Activated T-helper 17 cell treated with anti-CD3 and anti-CD28 coated beads, Interleukin-2, amount 50 U/mL, for 72 hours (primary cell): ENCODE data around the gene RBL2. TPM values are rescaled to one million over a fixed set of nuclear protein-coding genes. Genes with fewer than 3 reads are reported as not detected.
A peak's percentile ranks its signal among the peaks of the same experiment; 100 is the strongest.
"Not testable (repeated sequence)": the region's sequence is repeated elsewhere in the genome, so short reads cannot be mapped to it uniquely, and the experiment has no call there.

Experiments
- ATAC-seq: fragments of 150-1000 bp; cut with Tn5 transposase; replicated peaks from 2 replicates; pipeline ENCODE4 v1.10.0; 2021; ENCODE audit warnings: mild to moderate bottlenecking, moderate library complexity
- H3K27ac Mint-ChIP-seq: one replicate; pipeline ENCODE4 v1.8.0; 2022; ENCODE audit warnings: mixed read lengths
- H3K27me3 Mint-ChIP-seq: one replicate; pipeline ENCODE4 v1.8.0; 2022; ENCODE audit warnings: mixed read lengths
- H3K36me3 Mint-ChIP-seq: one replicate; pipeline ENCODE4 v1.8.0; 2022; ENCODE audit warnings: low read depth, mild to moderate bottlenecking, mixed read lengths
- H3K4me1 Mint-ChIP-seq: one replicate; pipeline ENCODE4 v1.8.0; 2022; ENCODE audit warnings: mixed read lengths
- H3K4me3 Mint-ChIP-seq: one replicate; pipeline ENCODE4 v1.8.0; 2022; ENCODE audit warnings: mild to moderate bottlenecking, mixed read lengths
- H3K9me3 Mint-ChIP-seq: one replicate; pipeline ENCODE4 v1.8.0; 2022; ENCODE audit warnings: mixed read lengths
- total RNA-seq, 2 donors: library from RNA; stranded (reverse); gene quantifications; one replicate each; pipeline ENCODE4 v1.2.3, GENCODE V29; 2022

The RBL2 gene
- total RNA-seq, 2 donors from 2014 or later, result 55.9 to 80.1 TPM

GRCh38 chr16:53506254-53506653, 72.0 kb downstream of the RBL2 start:
- Mint-ChIP-seq H3K4me1 (peaks cover 24% of the 10 kb centered on the region), H3K27me3 (no peaks in the 10 kb centered on the region), H3K36me3 (peaks cover 7% of the 10 kb centered on the region), H3K9me3 (no peaks in the 10 kb centered on the region), H3K27ac (no peak overlapping the region), H3K4me3 (peak overlapping the region; percentile 11)
- ATAC-seq, result no peak

GRCh38 chr16:53507464-53508179, 73.4 kb downstream of the RBL2 start:
- no peak overlapping the region for H3K27ac Mint-ChIP-seq
- no peak for ATAC-seq
- H3K36me3 Mint-ChIP-seq, result peaks cover 7% of the 10 kb centered on the region
- H3K4me1 Mint-ChIP-seq, result peaks cover 14% of the 10 kb centered on the region
- no peaks in the 10 kb centered on the region for H3K27me3 Mint-ChIP-seq
- no peaks in the 10 kb centered on the region for H3K9me3 Mint-ChIP-seq
- H3K4me3 Mint-ChIP-seq, result no peak overlapping the region

GRCh38 chr16:53509906-53510703, 75.8 kb downstream of the RBL2 start:
- no peaks in the 10 kb centered on the region for H3K36me3 Mint-ChIP-seq
- H3K27me3 Mint-ChIP-seq, result no peaks in the 10 kb centered on the region
- peak; percentile 56 for ATAC-seq
- peak overlapping the region; percentile 46 for H3K4me3 Mint-ChIP-seq
- H3K4me1 Mint-ChIP-seq, result peaks cover 6% of the 10 kb centered on the region
- no peaks in the 10 kb centered on the region for H3K9me3 Mint-ChIP-seq
- H3K27ac Mint-ChIP-seq, result no peak overlapping the region

- Mint-ChIP-seq H3K27ac (no peak overlapping the region), H3K4me1 (peaks cover 6% of the 10 kb centered on the region), H3K27me3 (no peaks in the 10 kb centered on the region), H3K36me3 (no peaks in the 10 kb centered on the region), H3K9me3 (no peaks in the 10 kb centered on the region), H3K4me3 (peak overlapping the region; percentile 46)
- ATAC-seq, result no peak
Measured at GRCh38 chr16:53510704-53511070, 76.4 kb downstream of the RBL2 start.

- H3K36me3 Mint-ChIP-seq, result no peaks in the 10 kb centered on the region
- H3K27me3 Mint-ChIP-seq, result no peaks in the 10 kb centered on the region
- H3K4me1 Mint-ChIP-seq, result peaks cover 9% of the 10 kb centered on the region
- H3K27ac Mint-ChIP-seq, result no peak overlapping the region
- no peak for ATAC-seq
- no peak overlapping the region for H3K4me3 Mint-ChIP-seq
- H3K9me3 Mint-ChIP-seq, result no peaks in the 10 kb centered on the region
Measured at GRCh38 chr16:53511084-53511402, 76.8 kb downstream of the RBL2 start.

- no peak overlapping the region for H3K4me3 Mint-ChIP-seq
- no peaks in the 10 kb centered on the region for H3K36me3 Mint-ChIP-seq
- no peaks in the 10 kb centered on the region for H3K9me3 Mint-ChIP-seq
- no peaks in the 10 kb centered on the region for H3K27me3 Mint-ChIP-seq
- ATAC-seq, result no peak
- peaks cover 8% of the 10 kb centered on the region for H3K4me1 Mint-ChIP-seq
- no peak overlapping the region for H3K27ac Mint-ChIP-seq
Measured at GRCh38 chr16:53511403-53512280, 77.4 kb downstream of the RBL2 start.

- not testable (repeated sequence) for H3K27ac Mint-ChIP-seq, ATAC-seq, H3K36me3 Mint-ChIP-seq, H3K27me3 Mint-ChIP-seq, H3K4me3 Mint-ChIP-seq, H3K9me3 Mint-ChIP-seq
- H3K4me1 Mint-ChIP-seq, result peaks cover 10% of the 10 kb centered on the region
Measured at GRCh38 chr16:53512795-53513194, 78.5 kb downstream of the RBL2 start.

GRCh38 chr16:53515259-53515658, 81.0 kb downstream of the RBL2 start:
- no peak for ATAC-seq
- Mint-ChIP-seq H3K36me3 (no peaks in the 10 kb centered on the region), H3K27ac (no peak overlapping the region)

GRCh38 chr16:53515811-53516210, 81.5 kb downstream of the RBL2 start:
- H3K4me1 Mint-ChIP-seq, result peaks cover 32% of the 10 kb centered on the region
- H3K27me3 Mint-ChIP-seq, result no peaks in the 10 kb centered on the region
- no peaks in the 10 kb centered on the region for H3K36me3 Mint-ChIP-seq
- H3K27ac Mint-ChIP-seq, result peak overlapping the region; percentile 38
- no peak overlapping the region for H3K4me3 Mint-ChIP-seq
- ATAC-seq, result no peak
- no peaks in the 10 kb centered on the region for H3K9me3 Mint-ChIP-seq

More at GRCh38 chr16:53515259-53515658, 81.0 kb downstream of the RBL2 start:
- Mint-ChIP-seq H3K4me1 (peaks cover 30% of the 10 kb centered on the region), H3K9me3 (no peaks in the 10 kb centered on the region), H3K4me3 (no peak overlapping the region), H3K27me3 (no peaks in the 10 kb centered on the region)

- H3K27me3 Mint-ChIP-seq, result no peaks in the 10 kb centered on the region
- H3K36me3 Mint-ChIP-seq, result no peaks in the 10 kb centered on the region
- peak overlapping the region; percentile 86 for H3K27ac Mint-ChIP-seq
- H3K9me3 Mint-ChIP-seq, result no peaks in the 10 kb centered on the region
- no peak for ATAC-seq
- H3K4me1 Mint-ChIP-seq, result peaks cover 36% of the 10 kb centered on the region
- H3K4me3 Mint-ChIP-seq, result peak overlapping the region; percentile 80
Measured at GRCh38 chr16:53517851-53518250, 83.6 kb downstream of the RBL2 start.

- ATAC-seq, result peak; percentile 98
- H3K4me3 Mint-ChIP-seq, result peak overlapping the region; percentile 80
- H3K27ac Mint-ChIP-seq, result peak overlapping the region; percentile 86
- H3K27me3 Mint-ChIP-seq, result no peaks in the 10 kb centered on the region
- no peaks in the 10 kb centered on the region for H3K36me3 Mint-ChIP-seq
- H3K9me3 Mint-ChIP-seq, result no peaks in the 10 kb centered on the region
- peaks cover 36% of the 10 kb centered on the region for H3K4me1 Mint-ChIP-seq
Measured at GRCh38 chr16:53518550-53519416, 84.5 kb downstream of the RBL2 start.

GRCh38 chr16:53519417-53520091, 85.3 kb downstream of the RBL2 start:
- ATAC-seq, result peak; percentile 11

GRCh38 chr16:53523126-53523804, 89.0 kb downstream of the RBL2 start:
- no peaks in the 10 kb centered on the region for H3K36me3 Mint-ChIP-seq
- H3K9me3 Mint-ChIP-seq, result no peaks in the 10 kb centered on the region
- H3K27me3 Mint-ChIP-seq, result no peaks in the 10 kb centered on the region
- no peak for ATAC-seq
- peaks cover 21% of the 10 kb centered on the region for H3K4me1 Mint-ChIP-seq
- no peak overlapping the region for H3K4me3 Mint-ChIP-seq
- no peak overlapping the region for H3K27ac Mint-ChIP-seq

More at GRCh38 chr16:53519417-53520091, 85.3 kb downstream of the RBL2 start:
- Mint-ChIP-seq H3K4me1 (peaks cover 36% of the 10 kb centered on the region), H3K27ac (peak overlapping the region; percentile 86), H3K27me3 (no peaks in the 10 kb centered on the region), H3K4me3 (peak overlapping the region; percentile 80), H3K36me3 (no peaks in the 10 kb centered on the region), H3K9me3 (no peaks in the 10 kb centered on the region)
